Mucosa of rectum (tissue), 2 donors: ENCODE results near the gene C2CD2L.
A peak's percentile ranks its signal among the peaks of the same experiment; 100 is the strongest.

Source experiments
- H3K27ac ChIP-seq, 2 donors: one replicate each; pipeline ENCODE4 v1.7.0; 2013; ENCODE audit warnings: inconsistent platforms in 2 of 2, low read depth in 2 of 2, low read length in 2 of 2
- H3K27me3 ChIP-seq, 2 donors: one replicate each; pipeline ENCODE4 v1.7.0; 2013; ENCODE audit warnings: low read length in 2 of 2; ENCODE audit not compliant: control insufficient read depth in 2 of 2, insufficient read depth in 2 of 2
- H3K36me3 ChIP-seq, 2 donors: one replicate each; pipeline ENCODE4 v1.7.0; 2013; ENCODE audit warnings: low read length in 2 of 2; ENCODE audit not compliant: control insufficient read depth in 2 of 2, insufficient read depth in 2 of 2
- H3K4me1 ChIP-seq, 2 donors: one replicate each; pipeline ENCODE4 v1.7.0; 2013; ENCODE audit warnings: low read length in 2 of 2, mild to moderate bottlenecking in 1 of 2; ENCODE audit not compliant: control insufficient read depth in 2 of 2, insufficient read depth in 2 of 2
- H3K4me3 ChIP-seq, 2 donors: one replicate each; pipeline ENCODE4 v1.7.0; 2013; ENCODE audit warnings: low read length in 2 of 2
- H3K9ac ChIP-seq, 2 donors: one replicate each; pipeline ENCODE4 v1.7.0; 2013; ENCODE audit warnings: low read length in 2 of 2, low read depth in 1 of 2, mild to moderate bottlenecking in 1 of 2
- H3K9me3 ChIP-seq, 2 donors: one replicate each; pipeline ENCODE4 v1.7.0; 2013; ENCODE audit warnings: low read length in 2 of 2; ENCODE audit not compliant: control insufficient read depth in 2 of 2
- donor health status: healthy.
- donor health status: Normal muscosa, but diverticular disease.

The C2CD2L gene

GRCh38 chr11:119149018-119149785, 42.1 kb downstream of the C2CD2L start, which contains the start of gene ABCG4:
Gene ABCG4, plus strand, starts transcription at chr11:119149052. Its CDS starts 914 bp downstream, at chr11:119149966.
- peak within 1 kb of the TSS; percentile 44 to 57 for H3K4me3 ChIP-seq
- no peak within 1 kb of the TSS for H3K9ac ChIP-seq
- H3K9me3 ChIP-seq: no peaks in the 10 kb centered on the region
- peaks cover 0 to 5% of the 10 kb centered on the region in 2 donors for H3K4me1 ChIP-seq
- no peak within 1 kb of the TSS for H3K27ac ChIP-seq
- no peaks in the 10 kb centered on the region for H3K36me3 ChIP-seq
- H3K27me3 ChIP-seq: peaks cover 35 to 52% of the 10 kb centered on the region in 2 donors

GRCh38 chr11:119149786-119150275, 42.7 kb downstream of the C2CD2L start:
- no peak overlapping the region for H3K4me3 ChIP-seq
- no peaks in the 10 kb centered on the region for H3K9me3 ChIP-seq
- H3K4me1 ChIP-seq: peaks cover 0 to 5% of the 10 kb centered on the region in 2 donors
- H3K27me3 ChIP-seq: peaks cover 37 to 52% of the 10 kb centered on the region in 2 donors
- no peak overlapping the region for H3K27ac ChIP-seq
- H3K9ac ChIP-seq: no peak overlapping the region
- no peaks in the 10 kb centered on the region for H3K36me3 ChIP-seq

GRCh38 chr11:119152043-119152442, 44.9 kb downstream of the C2CD2L start:
- Histone ChIP-seq H3K9ac (no peak overlapping the region), H3K27me3 (peaks cover 39 to 44% of the 10 kb centered on the region in 2 donors), H3K4me1 (peaks cover 0 to 5% of the 10 kb centered on the region in 2 donors), H3K27ac (no peak overlapping the region), H3K9me3 (no peaks in the 10 kb centered on the region), H3K4me3 (no peak overlapping the region), H3K36me3 (no peaks in the 10 kb centered on the region)

- Histone ChIP-seq H3K4me3 (no peak overlapping the region), H3K36me3 (no peaks in the 10 kb centered on the region), H3K4me1 (peaks cover 0 to 5% of the 10 kb centered on the region in 2 donors), H3K27me3 (peaks cover 38 to 42% of the 10 kb centered on the region in 2 donors), H3K9ac (no peak overlapping the region), H3K27ac (no peak overlapping the region), H3K9me3 (no peaks in the 10 kb centered on the region)
These were observed 45.5 kb downstream of the C2CD2L start for GRCh38 chr11:119152604-119153003.

GRCh38 chr11:119153049-119153818, 46.1 kb downstream of the C2CD2L start:
- H3K27me3 ChIP-seq: peaks cover 32 to 36% of the 10 kb centered on the region in 2 donors
- H3K4me1 ChIP-seq: peaks cover 0 to 5% of the 10 kb centered on the region in 2 donors
- H3K9ac ChIP-seq: no peak overlapping the region
- no peak overlapping the region for H3K27ac ChIP-seq
- no peak overlapping the region for H3K4me3 ChIP-seq
- no peaks in the 10 kb centered on the region for H3K9me3 ChIP-seq
- no peaks in the 10 kb centered on the region for H3K36me3 ChIP-seq

GRCh38 chr11:119154178-119154577, 47.0 kb downstream of the C2CD2L start:
- H3K27me3 ChIP-seq: peaks cover 25 to 29% of the 10 kb centered on the region in 2 donors
- no peak overlapping the region for H3K4me3 ChIP-seq
- no peaks in the 10 kb centered on the region for H3K4me1 ChIP-seq
- H3K27ac ChIP-seq: no peak overlapping the region
- no peaks in the 10 kb centered on the region for H3K36me3 ChIP-seq
- H3K9me3 ChIP-seq: no peaks in the 10 kb centered on the region
- H3K9ac ChIP-seq: no peak overlapping the region

- Histone ChIP-seq H3K9ac (no peak overlapping the region), H3K36me3 (no peaks in the 10 kb centered on the region), H3K9me3 (no peaks in the 10 kb centered on the region), H3K27ac (no peak overlapping the region), H3K27me3 (peaks cover 11 to 16% of the 10 kb centered on the region in 2 donors), H3K4me3 (no peak overlapping the region), H3K4me1 (no peaks in the 10 kb centered on the region)
These were observed 48.8 kb downstream of the C2CD2L start for GRCh38 chr11:119155733-119156492.

- H3K9me3 ChIP-seq: no peaks in the 10 kb centered on the region
- no peak overlapping the region for H3K27ac ChIP-seq
- H3K9ac ChIP-seq: no peak overlapping the region
- no peak overlapping the region for H3K4me3 ChIP-seq
- H3K4me1 ChIP-seq: no peaks in the 10 kb centered on the region
- H3K27me3 ChIP-seq: peaks cover 11 to 13% of the 10 kb centered on the region in 2 donors
- H3K36me3 ChIP-seq: no peaks in the 10 kb centered on the region
These were observed 49.4 kb downstream of the C2CD2L start for GRCh38 chr11:119156496-119156895.

GRCh38 chr11:119157063-119157462, 49.9 kb downstream of the C2CD2L start:
- H3K9me3 ChIP-seq: no peaks in the 10 kb centered on the region
- H3K9ac ChIP-seq: no peak overlapping the region
- no peaks in the 10 kb centered on the region for H3K36me3 ChIP-seq
- no peaks in the 10 kb centered on the region for H3K4me1 ChIP-seq
- peaks cover 8 to 10% of the 10 kb centered on the region in 2 donors for H3K27me3 ChIP-seq
- no peak overlapping the region for H3K4me3 ChIP-seq
- no peak overlapping the region for H3K27ac ChIP-seq
